SIG-M5 treated with dmso at 0.1 percent for 504 hours (cell line): ENCODE measurements around the gene CHAMP1.
"Not testable (repeated sequence)": the region's sequence is repeated elsewhere in the genome, so short reads cannot be mapped to it uniquely, and the experiment has no call there.

Experiments
- DNase-seq: peaks from one replicate; lab custom pipeline; 2025; ENCODE audit not compliant: unreplicated experiment; lab: John Stamatoyannopoulos, UW

The CHAMP1 gene

DNA sequence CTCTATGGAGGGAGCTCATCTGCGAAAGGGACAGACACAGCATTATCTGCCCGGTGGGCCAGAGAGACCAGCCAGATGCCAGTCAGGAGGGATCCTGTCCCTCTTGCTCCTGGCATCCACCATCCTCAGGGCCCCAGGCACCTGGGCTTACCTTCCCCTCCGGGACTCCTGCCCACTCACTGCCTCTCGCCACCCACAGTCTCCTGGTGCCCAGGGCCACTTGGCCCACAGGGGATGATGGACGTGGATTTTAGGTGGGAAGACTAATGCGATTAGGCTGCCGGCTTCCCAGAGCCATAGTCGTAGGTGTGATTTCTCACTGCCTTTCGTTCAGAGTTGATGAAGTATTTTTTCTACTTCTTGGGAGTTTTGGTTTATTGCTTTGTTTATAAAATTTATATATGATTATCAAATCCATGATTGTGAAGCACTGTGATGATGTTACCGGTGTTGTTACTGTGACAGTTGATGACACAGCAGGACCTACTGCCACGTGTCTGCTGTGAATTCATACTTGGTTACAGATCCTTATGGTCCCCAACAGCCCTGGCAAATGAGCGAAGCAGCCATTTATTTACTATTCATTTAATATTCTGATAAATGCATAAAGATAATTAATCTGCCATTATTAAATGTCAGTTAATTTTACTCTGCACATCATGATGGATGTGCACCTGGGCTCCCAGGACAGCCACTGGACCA, 14.5 kb upstream of the CHAMP1 start:
- DNase-seq, result no peak

DNA sequence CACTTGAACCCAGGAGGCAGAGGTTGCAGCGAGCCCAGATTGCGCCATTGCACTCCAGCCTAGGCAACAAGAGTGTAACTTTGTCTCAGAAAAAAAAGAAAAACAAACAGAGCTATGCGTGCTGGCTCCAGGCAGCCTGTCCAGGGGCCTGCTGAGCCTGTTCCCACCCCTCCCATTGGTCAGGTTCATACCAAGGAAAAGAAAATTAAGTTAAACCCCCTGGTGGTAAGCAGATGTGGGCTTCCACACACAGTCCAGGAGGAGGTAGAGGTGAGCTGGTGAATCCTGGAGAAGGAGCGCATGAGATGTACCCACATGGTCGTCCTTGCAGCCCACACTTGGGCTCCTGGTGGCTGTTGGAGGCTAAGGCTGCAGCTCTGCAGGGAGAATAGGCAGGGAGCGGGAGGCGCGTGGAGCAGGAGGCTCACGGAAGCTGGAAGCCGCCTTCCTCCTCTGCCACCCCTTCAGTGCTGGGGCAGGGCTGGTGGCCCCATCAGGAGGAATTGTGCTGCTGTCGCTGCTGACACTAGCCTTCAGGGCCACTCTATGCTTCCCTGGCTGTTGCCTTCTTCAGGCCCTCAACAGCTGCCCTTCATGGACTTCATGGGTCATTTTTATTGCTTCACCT, 10.5 kb upstream of the CHAMP1 start:
- DNase-seq, result no peak

DNA sequence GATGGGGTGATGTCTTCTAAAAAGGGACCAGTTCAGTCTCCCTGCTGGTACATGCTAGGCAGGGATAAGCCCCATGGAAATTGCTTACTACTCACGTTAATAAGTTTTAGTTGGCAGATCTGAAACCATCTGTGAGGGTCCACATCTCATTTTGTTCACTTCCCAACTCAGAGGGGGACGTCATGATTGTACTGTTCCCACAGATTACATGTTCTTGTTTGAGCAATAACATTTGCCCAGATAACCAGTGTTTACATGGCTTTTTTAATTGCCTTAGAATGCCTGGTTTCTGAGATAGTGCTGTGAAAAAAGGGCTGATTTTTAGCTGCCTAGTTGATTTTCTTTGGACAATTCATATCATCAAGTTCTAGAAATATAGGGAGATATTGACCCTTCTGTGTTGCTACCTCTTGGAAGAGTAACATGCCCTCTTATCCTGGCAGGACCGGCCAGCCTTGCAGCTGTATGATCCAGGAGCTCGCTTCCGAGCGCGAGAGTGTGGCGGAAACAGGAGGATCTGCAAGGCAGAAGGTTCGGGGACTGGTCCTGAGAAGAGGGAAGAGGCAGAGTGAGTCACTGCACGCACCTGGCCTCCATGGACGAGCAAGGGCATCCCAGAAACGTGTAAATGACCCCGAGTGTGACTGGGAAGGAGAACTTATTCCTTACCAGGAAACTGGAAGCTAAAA, 9.8 kb upstream of the CHAMP1 start:
- DNase-seq, result no peak

DNA sequence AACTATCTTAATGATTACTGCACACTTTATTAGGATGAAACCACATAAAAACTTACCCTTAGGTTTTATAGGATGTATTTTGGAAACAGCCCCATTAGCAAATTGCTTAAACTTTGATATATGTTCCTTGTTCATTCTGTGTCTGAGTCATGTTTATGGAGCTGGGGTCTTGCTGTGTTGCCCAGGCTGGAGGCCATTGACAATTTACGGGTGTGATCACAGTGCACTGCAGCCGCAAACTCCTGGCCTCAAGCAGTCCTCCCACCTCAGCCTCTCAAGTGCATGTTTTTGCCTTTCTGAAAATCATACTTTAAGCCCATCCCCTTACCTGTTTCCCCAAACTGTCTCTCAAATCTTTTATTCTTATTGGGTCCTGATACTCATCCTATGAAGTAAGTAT, 5.2 kb upstream of the CHAMP1 start:
- no peak for DNase-seq

DNA sequence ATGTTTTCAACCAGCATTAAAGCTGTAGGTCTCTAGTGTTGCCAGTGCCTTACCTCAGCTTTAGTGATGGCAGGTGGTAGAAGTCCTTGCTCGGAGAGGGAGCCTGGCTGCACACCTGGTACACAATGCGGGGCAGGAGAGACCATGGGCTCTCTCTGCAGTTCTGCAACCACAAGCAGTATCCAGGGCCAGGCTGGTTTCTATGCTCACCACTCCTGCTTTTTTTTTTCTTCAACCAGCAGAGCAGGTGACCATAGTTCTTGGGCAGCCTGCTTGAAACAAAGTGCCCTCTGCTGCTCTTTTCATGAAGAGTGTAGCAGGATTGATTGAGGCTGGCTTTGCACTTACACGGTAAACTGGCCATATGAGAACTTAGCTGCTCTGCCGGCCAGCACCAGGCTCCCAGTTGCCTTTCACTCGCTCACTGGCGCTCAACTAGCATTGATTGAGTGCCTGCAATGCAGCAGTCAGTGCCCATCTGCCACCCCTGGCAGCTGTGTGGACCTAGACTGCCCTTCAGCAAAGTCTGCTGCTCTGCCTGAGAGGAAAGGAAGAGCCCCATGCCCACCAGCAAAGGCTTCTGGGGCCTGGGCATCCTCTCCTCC, 4.4 kb upstream of the CHAMP1 start:
- DNase-seq, result no peak

DNA sequence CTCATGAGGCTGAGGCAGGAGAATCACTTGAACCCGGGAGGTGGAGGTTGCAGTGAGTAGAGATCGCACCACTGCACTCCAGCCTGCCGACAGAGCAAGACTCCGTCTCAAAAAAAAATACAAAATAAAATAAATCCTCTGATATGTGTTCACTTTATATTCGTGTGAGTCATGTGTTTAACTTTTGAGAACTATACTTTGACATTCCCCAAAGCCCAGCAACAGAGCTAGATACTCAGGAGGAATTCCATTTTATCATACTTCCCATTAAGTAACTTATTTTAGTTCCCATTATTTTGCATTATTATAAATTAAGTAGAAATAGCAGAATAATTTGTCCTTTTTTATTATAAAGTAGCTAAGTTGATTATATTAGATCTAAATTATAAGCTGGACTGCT, 3.3 kb upstream of the CHAMP1 start:
- DNase-seq, result no peak

DNA sequence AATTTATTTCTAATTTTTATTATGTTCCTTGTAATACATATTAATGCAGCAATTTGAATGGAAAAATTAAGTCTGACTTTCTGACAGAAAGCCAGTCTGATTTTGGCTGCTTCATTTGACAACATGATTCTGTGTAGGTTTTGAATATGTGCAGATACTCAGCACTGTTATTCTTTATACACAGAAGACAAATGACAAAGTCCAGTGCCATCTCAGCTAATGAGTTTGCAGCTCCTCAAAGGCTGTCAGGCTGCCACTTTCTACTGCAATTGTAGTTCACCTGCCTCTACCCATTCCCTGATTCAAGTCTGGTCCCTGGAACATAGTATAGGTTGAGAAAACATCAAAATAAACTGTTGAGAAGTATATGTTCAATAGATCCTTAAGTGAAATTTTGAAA, 2.9 kb upstream of the CHAMP1 start:
- no peak for DNase-seq

DNA sequence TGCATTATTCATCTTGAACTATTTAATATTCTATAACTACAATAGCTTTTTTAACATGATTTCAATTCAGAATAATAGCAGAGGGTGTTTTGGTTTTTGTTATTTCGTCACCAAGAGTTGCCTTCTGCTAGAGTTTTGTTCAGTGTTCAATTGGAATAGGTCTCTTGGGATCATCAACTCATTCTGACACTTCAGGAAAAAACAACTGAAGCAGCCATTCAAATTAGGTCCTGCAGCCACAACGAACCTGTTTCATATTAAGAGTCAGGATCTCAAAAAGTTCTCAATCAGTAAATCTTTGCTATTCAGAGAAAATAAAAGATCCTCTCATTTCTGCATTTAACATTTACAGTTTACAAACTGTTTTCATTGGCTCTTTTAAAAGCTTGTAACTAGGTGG, 2.4 kb upstream of the CHAMP1 start:
- DNase-seq, result no peak

DNA sequence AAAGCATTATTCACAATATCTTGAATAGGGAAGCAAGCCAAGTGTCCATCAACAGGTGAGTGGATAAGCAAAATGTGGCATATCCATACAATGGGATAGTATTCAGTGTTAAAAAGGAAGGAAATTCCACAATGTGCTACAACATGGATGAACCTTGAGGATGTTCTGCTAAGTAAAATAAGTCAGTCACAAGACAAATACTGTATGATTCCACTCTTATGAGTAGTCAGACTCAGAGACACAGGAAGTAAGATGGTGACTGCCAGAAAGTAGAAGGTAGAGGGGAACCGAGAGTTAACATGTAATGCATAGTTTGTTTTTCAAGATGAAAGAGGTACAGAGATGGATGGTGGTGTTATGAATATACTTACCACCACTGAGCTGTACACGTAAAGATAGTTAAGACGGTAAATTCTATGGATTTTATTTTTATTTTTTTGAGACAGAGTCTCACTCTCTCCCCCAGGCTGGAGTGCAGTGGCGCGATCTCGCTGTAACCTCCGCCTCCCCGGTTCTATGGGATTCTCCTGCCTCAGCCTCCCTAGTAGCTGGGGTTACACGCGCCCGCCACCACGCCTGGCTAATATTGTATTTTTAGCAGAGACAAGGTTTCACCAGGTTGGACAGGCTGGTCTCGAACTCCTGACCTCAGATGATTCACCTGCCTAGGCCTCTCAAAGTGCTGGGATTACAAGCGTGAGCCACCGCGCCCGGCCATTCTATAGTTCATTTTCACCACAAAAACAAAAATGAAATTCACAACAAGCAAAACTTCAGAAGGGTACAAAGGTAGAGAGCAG, 1.0 kb upstream of the CHAMP1 start:
- DNase-seq, result no peak

DNA sequence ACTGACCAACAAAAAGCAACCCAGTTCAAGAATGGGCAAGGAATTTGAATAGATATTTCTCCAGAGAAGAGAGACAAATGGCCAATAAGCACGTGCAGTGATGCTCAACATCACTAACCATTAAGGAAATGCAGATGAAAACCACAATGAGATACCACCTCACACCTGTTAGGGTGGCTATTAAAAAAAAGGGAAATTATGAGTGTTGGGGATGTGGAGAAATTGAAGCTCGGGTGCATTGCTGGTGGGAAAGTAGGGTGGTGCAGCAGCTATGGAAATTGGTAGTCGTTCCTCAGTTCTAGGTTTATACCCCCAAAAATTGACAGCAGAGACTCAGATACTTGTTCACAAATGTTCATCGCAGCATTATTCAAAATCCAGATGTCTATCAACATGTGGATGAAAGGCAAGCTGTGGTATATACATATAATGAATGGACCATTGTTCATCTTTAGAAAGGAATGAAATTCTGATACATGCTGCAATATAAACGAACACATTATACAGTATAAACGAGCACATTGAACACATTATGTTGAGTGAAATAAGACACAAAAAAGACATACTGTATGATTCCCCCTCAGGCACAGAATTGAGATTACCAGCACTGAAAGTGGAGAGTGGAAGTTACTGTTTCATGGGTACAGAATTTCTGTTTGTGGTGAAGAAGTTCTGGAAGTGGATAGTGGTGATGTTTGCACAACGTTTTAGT, 927 bp downstream of the CHAMP1 start:
- DNase-seq, result peak; percentile 54

DNA sequence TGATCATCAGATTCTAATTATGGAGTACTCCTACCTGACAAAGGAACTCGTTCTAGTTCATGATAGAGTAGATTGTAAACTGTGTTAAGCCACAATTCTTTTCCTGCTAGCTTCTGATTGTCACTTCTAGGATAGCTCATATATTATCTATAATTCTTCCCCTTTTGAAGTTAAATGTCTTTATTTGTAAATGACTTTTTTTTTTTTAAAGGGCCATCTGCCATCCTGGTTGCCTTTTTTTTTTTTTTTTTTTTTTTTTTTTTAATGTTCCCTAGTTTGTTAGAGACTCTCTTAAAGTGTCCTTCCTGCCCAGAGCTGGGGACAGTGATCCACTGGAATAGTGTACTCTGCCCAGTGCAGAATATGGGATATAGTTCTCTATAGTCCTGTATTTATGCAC, 4.3 kb downstream of the CHAMP1 start:
- DNase-seq, result no peak

DNA sequence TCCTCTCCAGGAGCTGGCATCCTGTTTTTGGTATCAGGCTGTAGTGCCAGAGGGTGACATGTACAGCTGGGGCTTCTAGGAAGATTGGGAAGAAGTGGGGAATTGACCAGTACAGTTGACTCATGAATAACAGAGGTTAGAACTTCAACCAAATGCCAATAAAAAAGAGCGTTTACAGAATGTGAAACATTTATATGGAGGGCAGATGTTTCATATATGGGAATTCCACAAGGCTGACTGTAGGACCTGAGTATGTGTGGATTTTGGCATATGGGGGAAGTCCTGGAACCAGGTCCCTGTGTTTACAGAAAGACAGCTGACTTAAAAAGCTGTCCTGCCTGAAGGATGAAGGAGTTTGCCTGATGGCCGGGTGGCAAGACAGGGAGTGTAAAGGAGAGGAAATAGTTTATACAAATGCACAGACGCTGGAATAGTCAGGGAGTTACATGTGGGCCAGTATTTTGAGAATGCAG, 5.2 kb downstream of the CHAMP1 start:
- no peak for DNase-seq

DNA sequence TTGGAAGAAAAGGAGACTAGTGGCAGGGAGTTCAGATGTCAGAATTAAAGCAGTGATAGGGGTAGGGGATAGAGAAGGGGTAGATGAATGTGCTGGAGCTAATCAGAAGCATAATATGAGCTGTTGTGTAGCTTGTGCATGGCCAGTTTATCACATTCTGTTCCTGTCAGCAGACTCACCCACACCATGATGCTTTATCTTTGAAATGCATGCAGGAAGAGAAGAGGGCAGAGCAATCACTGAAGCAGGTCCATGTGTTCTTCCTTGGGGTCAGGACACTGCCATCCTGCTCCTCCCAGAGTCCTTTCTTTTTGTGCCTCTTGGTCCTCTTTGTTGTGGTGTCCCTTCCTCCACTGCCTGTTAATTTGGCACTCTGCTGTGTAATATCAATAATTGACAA, 5.8 kb downstream of the CHAMP1 start:
- DNase-seq, result no peak

DNA sequence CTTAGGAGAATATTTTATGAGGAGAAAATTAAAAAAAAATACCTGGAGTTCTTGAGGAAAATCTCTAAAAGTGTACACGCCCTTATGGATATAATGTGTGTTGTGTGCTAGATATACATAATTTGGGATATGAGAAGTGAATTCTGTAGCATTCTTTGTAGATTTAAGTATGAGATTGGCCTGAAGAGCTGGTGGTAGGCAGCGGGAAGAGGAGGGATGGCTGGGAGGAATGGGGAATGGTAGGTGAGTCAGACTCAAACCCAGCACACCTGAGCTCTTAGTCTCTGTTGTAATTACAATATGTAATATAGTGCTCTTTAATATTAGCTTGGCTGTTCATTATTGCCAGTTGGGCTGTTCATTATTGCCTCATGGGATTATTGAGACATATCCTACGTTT, 7.0 kb downstream of the CHAMP1 start:
- no peak for DNase-seq

DNA sequence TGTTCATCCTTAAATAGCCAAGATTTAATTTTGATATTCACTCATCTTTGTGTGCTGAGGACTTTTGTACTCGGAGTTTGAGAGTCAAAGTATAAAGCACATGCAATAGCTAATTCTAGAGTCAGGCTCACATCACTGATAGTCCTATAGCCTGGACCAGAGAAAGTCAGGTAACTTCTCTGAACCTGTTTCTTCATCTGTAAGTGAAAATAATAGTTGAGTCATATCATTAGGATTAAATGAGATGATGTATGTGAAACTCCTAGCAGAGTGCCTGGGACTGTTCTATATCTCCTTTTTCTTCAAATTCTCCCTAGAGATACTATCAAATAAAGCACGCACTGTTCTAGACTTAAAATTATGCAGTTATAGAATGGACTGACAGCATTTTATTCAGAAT, 9.0 kb downstream of the CHAMP1 start:
- DNase-seq, result no peak

DNA sequence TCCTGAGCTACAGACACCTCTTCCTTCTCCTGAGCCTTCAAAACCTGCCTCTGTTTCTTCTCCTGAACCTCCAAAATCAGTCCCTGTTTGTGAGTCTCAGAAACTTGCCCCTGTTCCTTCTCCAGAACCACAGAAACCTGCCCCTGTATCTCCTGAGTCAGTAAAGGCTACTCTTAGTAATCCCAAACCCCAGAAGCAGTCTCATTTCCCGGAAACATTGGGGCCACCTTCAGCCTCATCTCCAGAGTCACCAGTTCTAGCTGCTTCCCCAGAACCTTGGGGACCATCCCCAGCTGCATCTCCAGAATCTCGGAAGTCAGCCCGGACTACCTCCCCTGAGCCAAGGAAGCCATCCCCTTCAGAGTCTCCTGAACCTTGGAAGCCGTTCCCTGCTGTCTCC, 10.0 kb downstream of the CHAMP1 start:
- no peak for DNase-seq

DNA sequence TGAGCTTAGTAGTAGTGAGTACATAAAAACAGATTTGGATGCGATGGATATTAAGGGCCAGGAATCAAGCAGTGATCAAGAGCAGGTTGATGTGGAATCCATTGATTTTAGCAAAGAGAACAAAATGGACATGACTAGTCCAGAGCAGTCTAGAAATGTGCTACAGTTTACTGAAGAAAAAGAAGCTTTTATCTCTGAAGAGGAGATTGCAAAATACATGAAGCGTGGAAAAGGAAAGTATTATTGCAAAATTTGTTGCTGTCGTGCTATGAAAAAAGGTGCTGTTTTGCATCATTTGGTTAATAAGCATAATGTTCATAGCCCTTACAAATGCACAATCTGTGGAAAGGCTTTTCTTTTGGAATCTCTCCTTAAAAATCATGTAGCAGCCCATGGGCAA, 11.4 kb downstream of the CHAMP1 start:
- peak; percentile 78 for DNase-seq

DNA sequence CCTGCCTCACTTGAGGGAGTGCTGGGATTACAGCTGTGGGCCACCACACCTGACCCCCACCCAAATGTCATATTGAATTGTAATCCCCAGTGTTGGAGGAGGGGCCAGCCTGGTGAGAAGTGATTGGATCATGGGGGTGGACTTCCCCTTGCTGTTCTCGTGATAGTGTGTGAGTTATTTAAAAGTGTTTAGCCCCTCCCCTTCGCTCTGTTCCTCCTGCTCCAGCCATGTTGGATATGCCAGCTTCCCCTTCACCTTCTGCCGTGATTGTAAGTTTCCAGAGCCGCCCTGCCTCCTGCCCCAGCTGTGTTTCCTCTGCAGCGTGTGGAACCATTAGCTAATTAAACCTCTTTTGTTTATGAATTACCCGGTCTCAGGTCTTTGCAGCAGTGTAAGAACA, 13.7 kb downstream of the CHAMP1 start:
- no peak for DNase-seq

DNA sequence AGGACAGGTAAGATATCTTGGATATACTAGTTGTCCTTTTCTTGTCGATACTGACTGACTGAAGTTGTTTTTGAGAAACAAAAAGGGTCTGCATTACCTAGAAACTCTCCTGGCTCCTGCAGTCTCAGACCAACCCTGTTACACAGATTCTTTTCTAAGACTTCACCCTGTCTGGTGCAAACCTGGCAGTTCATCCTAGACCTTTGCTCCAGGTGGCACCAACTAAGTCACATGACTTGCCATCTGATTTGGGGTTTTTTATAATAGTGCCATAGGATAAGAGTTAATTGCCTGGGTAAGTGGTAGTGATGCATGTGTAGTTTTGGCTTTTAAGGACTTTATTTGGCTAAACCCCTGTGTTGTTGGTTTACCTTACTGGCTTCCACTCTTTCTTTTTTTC, 14.3 kb downstream of the CHAMP1 start:
- DNase-seq, result no peak

DNA sequence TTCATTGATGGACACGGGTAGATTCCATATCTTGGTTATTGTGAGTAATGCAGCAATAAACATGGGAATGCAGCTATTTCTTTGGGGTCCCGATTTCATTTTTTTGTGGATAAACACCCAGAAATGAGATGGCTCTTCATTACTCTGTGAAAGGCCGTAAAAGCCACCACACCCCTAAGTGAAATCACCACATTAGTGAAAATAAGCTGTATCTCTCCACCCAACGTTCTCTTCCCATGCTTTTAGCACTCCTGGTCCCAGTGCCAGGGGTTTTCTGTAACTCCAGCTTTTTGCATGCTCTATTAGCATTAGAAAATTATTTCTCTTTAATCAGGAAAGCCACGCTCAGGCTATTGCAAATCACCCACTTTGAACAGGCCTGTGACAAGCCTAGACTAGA, 15.8 kb downstream of the CHAMP1 start:
- DNase-seq, result no peak

DNA sequence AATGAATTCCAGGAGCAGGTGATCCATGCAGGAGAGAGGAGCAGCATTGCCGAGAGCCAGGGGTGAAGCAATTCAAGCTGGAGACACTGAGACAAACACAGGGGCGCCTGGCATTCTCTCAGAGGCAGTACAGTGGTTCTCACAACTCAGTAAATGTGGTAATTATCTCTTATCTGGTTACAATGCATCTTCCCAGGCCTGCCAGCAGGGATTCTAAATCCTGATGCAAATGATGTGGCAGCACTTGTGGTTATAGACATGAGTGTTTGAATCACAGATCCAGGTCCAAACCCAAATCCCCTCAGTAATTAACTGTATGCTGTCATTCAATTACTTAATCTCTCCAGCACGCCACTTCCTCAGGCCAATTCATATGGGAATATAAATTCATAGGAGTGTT, 19.6 kb downstream of the CHAMP1 start:
- not testable (repeated sequence) for DNase-seq
